CD4-positive, alpha-beta T cell treated with Interleukin-4 for 1 hour (primary cell): ENCODE data around the gene INAFM1.
A peak's percentile ranks its signal among the peaks of the same experiment; 100 is the strongest.
"Not testable (repeated sequence)": the region's sequence is repeated elsewhere in the genome, so short reads cannot be mapped to it uniquely, and the experiment has no call there.

Source experiments
- DNase-seq, 2 donors: peaks; one replicate each; pipeline ENCODE4 v3.0.0-alpha.2; 2020 to 2022

The INAFM1 gene

DNA sequence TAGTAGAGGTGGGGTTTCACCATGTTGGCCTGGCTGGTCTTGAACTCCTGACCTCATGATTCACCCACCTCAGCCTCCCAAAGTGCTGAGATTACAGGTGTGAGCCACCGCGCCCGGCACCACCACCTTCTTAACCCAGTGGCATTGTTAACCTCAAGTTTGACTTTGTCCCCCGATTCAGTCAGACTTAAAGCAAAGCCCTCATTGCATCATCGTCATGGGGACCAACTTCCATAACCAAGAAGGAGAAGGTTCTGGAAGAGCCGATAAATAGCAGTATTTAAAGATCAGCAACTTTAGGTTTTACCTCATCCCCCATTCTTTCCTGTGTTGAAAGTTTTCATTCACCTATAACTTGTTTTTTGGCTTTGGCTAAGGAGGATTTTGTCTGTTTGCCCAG, 6.7 kb upstream of the INAFM1 start:
- no peak for DNase-seq

DNA sequence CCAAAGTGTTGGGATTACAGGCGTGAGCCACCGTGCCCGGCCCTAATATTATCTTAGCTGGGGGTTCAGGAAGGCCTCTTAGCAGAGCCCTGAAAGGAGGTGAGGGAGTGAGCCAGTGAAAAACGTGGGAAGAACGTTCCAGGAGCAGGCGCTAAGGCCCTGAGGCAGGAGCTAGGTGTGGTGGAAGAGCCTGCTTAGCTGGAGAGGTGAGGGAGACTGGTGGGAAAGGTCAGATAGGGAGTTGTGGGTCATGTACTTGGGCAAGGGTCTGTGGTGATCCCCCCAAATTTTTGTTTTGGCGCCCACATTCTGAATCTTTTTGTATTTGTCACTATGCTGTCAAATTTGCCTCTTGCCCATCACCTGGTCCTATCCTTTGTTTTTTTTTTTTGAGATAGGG, 5.1 kb upstream of the INAFM1 start:
- no peak for DNase-seq

DNA sequence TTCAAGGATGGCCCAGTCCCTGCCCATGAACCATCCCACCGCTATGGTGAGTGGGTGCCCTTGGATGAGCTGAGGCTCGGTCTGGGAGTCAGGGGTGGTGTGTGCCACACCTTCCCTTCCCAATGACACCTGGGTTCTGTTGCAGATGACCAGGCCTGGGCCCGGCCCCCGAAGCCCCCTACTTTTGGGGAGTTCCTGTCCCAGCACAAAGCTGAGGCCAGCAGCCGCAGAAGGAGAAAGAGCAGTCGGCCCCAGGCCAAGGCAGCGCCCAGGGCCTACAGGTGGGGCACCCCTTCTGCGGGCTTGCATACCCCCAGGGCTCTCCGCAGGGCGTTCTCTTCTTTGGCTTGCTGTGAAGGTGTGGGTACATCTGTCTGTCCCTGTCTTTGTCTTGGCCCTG, 4.3 kb upstream of the INAFM1 start:
- no peak for DNase-seq

DNA sequence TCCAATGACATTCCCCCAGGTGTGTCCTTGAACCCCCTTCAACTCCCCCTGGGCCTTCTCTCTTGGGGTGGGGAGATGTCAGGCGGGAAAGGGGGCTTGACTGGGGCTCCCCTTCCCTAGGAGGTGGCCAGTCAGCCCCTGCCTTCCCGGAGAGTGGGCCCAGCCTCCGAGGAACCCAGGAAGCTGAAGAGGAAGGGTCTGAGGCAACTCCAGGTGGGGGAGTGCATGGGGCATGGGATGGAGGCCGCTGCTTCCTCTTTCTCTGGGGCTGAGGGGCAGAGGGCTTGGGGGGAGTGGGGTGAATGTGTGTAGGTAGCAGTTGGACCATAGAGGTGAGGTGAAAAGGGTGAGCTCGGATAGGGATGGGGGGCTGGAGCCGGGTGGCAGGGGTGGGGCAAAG, 2.7 kb upstream of the INAFM1 start:
- no peak for DNase-seq

DNA sequence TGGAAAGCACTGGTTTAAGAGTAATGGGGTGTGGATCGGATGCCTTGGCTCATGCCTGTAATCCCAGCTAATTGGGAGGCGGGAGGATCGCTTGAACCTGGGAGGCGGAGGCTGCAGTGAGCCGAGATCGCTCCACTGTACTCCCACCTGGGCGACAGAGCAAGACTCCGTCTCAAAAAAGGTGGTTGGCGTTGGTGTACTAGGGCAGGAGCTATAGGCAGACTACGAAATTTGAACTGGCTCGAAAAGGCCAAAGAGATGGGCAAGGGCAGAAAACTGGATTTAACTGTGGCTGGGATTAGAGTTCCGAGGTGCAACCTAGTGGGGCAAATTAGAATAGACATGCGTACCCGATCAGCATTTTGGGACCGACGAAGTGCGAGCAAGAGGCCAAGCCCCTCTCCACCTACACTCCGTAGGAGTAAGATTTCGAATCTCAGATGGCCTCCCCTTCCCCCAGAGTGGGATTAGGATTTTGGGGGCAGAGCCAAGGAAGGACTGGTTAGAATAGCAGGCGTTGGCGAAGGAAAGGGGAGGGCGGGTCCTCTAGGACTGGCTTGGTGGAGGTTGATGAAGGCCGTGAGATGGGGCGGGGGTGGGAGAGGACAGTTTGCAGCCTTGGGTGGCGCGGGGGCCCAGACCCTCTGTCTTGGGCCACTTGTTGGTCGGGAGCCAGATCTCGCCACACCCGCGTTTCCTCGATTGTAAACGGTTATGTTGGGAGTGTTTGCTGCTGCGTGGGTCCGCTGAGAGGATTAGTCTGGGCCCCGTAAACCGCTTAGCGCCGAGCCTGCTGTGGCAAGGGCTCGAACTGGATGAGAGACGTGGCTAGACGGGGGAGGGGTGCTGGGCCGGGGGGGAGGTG, 2.0 kb upstream of the INAFM1 start:
- no peak for DNase-seq

DNA sequence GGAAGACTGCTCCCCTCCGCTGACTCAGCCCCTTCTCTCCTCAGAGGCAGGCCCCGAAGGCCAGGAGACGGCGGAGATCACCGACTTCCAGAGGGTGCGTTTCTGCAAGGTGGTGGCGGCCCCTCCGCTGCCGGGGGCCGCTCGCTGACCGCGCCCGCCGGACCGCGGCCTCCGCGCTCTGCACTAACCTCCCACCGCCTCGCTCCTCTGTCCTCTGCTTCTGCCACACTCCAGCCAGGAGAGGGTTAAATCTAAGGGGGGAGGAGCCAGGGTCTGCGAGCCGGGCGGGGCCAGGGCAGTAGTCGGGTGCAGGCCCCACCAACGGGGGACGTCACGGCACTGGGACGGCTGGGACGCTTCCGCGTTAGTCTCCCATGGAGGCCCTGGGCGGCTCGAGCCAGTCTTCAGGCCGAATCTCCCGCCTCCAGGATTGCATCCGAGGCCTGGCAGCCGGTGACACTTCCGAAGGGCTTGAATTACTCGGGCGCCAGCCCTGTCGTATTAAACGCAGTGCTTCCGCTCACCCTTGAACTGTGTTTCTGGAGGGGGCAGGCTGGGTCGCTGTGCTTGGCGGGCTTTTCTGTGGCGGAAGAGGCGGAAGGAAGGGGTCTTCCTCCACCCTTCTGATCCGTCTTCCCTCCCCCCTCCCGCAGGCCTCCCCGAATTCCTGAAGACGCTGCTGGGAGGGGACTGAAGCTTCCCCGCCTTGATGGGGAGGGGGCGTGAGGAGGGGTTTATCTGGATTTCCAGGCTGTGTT, 1.2 kb upstream of the INAFM1 start:
- peak; percentile 92 to 93 for DNase-seq

DNA sequence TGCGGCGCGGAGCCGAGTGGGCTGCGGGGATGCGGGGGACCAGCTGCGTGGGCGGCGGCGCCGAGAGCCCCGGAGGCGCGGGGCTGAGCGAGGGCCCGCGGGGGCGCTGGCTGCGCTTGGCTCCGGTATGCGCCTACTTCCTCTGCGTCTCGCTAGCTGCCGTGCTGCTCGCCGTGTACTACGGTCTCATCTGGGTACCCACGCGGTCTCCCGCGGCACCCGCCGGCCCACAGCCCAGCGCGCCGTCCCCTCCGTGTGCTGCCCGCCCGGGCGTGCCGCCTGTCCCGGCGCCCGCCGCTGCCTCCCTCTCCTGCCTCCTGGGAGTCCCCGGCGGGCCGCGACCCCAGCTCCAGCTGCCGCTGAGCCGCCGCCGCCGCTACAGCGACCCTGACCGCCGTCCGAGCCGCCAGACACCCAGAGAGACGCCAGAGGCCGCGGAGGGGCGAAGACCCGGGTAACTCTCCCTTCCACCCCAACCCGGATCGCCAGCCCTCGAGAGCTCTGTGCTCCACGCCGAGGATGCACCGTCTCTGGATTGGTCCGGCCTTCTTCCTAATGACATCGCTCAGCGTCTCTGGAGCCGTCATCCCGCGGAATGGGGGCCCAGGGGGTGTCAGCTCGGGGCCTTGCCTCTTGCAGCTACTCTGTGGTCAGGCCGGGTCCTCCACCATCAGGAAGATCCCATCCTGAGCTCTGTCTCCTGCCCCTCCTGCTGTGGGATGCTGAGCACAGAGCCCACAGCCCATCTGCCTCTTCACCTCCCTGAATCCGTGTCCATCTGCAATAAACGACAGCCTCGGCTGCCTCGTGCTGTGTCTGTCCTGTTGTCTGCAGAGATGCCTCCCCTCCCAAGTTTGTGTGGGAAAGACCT, 441 bp downstream of the INAFM1 start:
- DNase-seq, result no peak

DNA sequence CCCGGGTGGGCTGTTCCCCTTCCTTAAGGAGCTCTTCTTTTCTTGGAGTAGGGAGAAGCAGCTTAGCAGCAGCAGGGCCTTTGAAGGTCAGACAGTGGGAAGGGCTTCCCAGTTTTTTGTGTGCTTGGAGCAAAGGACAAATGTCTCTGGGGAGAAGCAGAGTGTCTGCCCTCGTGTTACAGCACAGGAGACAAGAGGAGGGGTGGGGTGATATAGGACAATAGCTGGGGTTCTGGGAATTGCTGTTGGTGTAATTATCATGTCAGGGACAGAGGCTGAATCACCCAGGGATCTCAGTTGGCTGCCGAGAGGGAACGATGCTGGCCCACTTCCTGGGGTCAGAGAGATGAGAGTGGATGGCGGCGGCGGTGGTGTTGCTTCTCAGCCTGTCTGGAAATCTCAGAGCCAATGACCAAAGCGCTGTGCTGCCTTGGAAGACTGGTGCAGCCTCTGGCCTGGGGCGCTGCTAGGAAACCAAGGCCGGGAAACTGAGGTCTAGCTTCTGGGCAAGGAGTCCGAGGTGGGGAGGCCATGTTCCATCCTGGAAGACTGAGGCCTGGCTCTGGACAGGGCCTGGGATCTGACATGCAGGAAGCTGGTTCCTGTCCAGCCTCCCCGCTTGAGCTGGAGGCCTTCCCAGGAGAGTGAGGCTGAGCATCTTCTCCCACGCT, 1.2 kb downstream of the INAFM1 start:
- no peak for DNase-seq

DNA sequence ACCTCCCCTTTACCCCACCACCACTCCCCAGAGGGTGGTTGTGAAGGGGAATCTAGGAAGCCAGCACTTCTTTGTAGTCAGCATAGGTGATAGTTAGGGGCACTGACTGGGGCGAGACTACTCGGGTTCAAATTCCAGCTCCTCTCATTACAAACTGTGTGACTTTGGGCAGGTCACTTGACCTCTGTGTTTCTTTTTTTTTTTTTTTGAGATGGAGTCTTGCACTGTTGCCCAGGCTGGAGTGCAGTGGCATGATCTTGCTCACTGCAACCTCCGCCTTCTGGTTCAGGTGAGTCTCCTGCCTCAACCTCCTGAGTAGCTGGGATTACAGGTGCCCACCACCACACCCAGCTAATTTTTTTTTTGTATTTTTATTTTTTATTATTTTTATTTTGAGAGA, 1.8 kb downstream of the INAFM1 start:
- not testable (repeated sequence) for DNase-seq

DNA sequence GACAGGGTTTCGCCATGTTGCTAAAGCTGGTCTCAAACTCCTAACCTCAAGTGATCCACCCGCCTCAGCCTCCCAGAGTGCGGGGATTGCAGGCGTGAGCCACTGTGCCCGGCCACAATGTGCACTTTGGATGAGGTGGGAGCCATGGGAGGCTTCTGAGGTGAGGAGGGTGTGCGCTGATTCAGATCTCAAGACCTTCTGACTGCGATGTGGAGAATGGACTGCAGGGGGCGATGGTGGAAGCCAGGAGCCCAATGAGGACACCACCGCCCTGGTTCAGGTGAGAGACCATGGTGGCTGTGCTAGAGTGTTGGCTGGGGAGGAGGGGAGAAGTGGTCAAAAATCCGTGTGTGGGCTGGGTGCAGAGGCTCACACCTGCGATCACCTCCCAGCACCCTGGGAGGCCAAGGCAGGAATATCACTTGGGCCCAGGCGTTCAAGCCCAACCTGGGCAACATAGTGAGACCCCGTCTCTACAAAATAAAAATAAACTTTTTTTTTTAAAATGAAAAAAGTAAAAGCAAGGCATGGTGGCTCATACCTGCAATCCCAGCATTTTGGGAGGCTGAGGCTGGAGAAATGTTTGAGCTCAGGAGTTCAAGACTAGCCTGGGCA, 5.6 kb downstream of the INAFM1 start:
- DNase-seq, result peak; percentile 53 to 61

DNA sequence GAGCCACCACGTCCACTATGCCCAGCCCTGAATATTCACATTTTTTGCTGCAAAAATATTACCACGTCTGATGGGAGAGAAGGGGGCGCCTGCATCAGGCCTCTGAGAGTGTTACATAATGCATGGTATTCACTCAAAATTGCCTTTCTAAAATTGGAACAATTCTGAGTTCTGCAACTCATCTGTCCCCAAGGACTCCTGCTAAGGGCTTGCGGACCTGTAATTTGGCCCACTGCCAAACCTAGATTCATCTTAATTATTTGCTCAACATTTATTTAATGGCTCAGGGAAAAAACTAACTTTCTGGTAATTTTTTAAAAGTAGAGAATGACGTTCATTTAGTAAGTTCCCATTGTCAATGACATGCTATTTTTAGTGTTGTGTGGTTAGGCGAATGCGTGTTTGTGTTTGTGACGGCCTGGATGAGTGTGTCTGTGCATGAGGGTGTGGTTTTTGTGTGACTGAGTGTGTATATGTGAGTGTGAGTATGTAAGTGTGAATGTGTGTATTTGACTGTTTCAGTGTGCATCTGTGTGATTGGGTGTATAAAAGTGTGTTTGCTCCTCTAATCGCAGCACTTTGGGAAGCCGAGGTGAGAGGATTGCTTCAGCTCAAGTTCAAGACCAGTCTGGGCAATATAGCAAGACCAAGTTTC, 8.8 kb downstream of the INAFM1 start:
- no peak for DNase-seq

DNA sequence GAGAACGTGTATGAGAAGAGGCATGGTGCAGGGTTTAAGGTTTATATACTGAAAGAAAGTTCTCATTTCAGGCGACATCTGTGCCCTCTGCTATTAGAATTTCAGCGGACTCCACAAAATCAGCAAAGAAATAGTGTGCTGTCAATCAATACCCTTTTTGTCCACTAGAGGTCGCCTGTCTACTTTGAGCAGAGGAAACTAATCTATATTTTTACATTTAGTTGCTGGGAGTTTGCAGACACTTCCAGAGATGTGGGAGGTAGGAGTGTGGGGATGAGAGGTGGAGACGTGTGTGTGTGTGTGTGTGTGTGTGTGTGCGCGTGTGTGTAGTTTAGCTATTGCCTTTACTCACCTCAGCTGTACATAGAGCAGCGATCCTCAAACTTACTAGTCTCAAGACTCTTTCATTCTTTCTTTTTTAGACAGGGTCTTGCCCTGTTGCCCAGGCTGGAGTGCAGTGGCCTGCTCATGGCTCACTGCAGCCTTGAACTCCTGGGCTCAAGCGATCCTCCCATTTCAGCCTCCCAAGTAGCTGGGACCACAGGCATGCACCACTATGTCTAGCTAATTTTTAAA, 9.7 kb downstream of the INAFM1 start:
- DNase-seq, result peak in 1 of 2 donors; percentile 74

DNA sequence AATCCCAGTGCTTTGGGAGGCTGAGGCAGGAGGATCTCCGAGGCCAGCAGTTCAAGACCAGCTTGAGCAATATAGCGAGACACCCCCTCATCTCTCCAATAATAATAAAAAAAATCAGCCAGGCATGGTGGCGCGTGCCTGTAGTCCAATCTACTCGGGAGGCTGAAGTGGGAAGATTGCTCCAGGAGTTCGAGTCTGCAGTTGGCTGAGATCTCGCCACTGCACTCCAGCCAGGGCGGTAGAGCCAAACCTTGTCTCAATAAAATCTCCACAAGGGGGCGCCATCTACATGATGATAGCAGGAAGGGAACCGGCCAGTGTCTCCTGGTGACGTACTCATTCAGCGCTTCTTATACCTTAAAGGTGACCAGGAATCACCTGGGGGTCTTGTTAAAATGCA, 21.4 kb downstream of the INAFM1 start:
- DNase-seq, result peak; percentile 79 to 85

DNA sequence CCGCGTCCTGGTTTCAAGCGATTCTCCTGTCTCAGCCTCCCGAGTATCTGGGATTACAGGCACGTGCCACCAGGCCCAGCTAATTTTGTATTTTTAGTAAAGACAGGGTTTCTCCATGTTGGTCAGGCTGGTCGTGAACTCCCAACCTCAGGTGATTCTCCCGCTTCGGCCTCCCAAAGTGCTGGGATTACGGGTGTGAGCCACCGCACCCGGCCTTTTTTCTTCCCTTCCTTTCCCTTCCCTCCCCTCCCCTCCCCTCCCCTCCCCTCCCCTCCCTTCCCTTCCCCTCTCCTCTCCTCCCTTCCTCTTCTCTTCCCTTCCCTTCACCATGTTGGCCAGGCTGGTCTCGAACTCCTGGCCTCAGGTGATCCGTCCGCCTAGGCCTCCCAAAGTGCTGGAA, 26.2 kb downstream of the INAFM1 start:
- not testable (repeated sequence) for DNase-seq

DNA sequence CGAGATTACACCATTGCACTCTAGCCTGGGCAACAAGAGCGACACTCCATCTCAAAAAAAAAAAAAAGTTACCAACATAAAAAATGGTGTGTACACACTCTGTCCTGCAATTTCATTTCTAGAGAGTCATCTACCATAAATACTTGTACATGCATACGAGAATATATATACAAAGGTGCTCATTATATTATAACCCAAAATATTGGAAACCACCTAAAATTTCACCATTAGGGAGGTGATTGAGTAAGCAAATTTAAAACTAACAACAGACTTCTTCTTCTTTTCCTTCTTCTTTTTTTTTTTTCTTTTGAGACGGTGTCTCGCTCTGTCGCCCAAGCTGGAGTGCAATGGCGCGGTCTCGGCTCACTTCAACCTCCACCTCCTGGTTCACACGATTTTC, 27.6 kb downstream of the INAFM1 start:
- DNase-seq, result no peak

DNA sequence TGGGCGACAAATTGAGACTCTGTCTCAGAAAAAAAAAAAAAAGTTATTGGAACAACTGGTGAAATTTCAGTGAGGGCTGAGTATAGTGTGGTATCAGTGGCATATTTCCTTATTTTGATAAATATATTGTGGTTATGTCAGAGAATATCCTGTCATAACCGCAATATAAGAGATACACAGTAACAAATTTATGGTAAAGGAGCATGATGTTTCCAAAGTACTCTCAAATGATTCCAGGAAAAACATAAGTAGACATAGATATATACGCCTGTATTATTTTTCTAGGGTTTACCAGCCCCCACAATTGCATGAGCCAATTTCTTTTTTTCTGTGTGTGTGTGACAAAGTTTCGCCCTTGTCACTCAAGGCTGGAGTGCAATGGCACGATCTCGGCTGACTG, 29.3 kb downstream of the INAFM1 start:
- no peak for DNase-seq

DNA sequence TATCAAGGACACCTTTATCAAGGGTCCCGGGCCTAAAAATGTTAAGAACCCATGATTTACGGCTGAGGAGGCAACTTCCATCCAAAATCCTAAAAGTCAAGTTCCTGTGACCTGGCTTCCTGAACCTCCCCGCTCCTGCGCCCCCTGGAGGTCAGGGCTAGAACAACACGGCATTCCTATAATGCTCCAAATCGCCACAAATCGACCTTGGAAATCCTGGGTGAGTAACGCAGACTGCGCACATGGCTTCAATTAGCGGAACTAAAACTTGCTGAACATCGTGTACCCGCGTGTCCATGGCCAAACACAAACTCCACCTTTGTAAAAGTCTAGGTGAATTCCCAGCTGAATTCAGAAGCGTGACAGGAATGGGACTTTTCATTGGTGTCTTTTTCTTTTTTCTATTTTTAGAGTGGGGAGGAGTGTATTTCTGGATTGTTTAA, 30.6 kb downstream of the INAFM1 start:
- DNase-seq, result peak; percentile 41 to 53

DNA sequence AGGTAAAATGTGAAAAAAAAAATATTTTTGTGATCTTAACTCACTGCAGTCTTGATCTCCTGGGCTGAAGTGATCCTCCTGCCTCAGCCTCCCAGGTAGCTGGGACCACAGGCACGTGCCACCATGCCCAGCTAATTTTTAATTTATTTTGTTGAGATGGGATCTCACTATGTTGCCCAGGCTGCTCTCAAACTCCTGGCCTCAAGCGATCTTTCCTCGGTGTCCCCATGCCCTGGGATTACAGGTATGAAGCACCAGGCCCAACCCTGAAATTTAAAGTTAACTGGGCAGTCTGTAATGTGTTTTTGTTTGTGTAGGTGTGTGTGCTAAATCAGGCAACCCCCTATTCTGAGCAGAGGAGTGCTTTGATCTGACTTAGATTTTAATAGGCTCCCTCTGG, 31.6 kb downstream of the INAFM1 start:
- DNase-seq, result no peak

DNA sequence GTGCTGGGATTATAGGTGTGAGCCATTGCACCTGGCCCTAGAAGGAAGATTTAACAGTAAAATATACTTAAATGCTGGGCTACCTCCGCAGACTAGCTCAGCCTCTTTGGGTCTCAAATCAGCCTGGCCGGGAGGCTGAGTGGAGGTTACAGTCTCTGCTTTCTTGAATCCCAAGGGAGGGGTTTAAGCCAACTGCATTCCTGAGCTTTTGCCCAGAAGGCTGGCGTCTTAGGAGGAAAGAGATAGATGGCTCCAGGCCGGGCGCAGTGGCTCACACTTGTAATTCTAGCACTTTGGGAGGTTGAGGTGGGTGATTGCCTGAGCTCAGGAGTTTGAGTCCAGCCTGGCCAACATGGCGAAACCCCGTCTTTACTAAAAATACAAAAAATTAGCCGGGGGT, 34.4 kb downstream of the INAFM1 start:
- no peak for DNase-seq

DNA sequence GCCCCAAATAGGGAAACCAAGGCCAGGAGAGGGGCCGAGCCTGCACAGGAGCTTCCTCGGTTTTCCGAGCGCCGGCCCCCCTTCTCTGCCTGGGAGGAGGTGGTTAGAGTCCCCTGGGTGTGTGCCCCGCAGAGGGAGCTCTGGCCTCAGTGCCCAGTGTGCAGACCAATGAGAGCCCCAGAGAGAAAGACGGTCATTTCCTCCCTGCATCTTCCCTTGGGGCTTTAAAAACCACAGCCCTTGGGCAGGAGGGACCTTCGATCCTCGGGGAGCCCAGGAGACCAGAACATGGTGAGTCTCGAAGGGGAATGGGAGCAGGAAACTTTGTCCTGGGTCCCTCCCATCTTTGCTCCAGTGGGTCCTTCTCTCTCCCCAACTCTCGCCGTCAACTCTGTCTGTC, 34.9 kb downstream of the INAFM1 start, which contains the start of gene C5AR1:
C5AR1 (plus strand) TSS at position 254 of the 400 bp plus-strand sequence; CDS start at position 289, 35 bp downstream.
- peak in 1 of 2 donors; percentile 55 for DNase-seq

DNA sequence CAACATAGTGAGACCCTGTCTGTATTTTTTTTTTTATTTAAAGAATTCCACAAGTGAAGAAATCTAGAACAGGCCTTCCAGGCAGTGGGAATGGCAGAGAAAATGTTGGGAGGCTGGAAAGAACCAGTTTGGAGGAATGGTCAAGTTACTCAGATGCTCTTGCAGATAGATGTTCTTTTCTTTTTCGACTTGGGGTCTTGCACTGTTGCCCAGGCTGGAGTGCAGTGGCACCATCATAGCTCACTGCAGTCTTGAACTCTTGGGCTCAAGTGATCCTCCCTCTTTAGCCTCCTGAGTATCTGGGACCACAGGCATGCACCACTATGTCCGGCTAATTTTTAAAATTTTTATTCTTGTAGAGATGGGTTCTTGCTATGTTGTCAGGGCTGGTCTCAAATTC, 35.6 kb downstream of the INAFM1 start:
- no peak for DNase-seq
